Right forelimb (tissue), 1 donor: ENCODE results near the gene KAZALD1.

Experiments used
- DNase-seq: peaks from one replicate; pipeline ENCODE4 v3.0.0-alpha.2; 2018

The KAZALD1 gene

DNA sequence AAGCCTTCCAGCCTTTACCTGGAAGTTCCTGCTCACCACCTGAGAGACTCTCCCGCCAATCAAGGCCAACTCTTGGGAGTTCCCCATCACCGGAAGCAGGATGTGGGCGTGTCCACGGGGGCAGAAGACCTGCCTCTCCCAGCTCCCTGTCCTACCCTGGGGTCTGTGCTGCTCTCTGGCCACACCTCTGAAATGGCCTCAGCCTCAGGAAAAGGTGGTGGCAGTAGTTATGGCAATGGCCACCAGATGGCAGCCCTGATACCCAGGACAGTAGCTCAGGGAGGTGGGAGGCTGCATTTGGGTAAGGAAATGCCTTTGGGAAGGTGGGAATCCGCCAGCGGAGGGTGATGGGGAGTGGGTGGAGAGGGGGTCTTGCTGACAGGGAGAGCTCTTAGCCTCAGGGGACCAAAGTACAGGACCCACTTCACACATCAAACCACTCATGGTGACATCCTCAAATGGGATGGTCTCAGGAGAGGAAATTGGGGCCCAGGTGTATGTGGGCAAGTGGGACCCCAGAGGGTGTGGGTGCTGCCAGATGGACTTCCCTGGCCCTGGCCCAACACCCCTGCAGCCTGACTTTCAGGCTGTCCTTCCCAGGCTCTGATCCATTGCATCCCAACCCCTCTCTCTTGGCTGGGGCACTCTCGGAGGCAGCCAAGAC lies 33.9 kb downstream of the KAZALD1 start:
- DNase-seq: peak; percentile 70

GRCh38 chr10:101096378-101096777 lies 34.6 kb downstream of the KAZALD1 start:
- DNase-seq: no peak

DNA sequence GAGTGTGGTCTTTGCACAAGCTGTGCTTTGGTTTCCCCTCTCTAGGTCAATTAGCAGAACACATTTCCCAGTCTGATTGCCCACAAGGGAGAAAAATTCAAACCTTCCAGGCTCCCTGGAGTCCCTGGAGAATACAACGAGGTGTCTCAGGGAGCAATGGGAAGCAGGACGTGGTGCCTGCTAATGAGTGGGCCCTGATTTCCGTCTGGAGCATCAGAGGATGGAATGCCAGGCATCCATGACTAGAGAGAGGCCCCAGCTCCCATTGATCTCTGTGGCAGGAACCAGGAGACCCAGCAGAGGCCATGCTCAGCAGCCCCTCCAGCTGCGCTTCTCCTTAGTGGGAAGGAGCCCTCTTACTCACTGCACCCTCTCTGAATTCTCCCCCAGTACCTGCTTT lies 36.1 kb downstream of the KAZALD1 start:
- DNase-seq: no peak

GRCh38 chr10:101099901-101100300 lies 38.1 kb downstream of the KAZALD1 start:
- no peak for DNase-seq

DNA sequence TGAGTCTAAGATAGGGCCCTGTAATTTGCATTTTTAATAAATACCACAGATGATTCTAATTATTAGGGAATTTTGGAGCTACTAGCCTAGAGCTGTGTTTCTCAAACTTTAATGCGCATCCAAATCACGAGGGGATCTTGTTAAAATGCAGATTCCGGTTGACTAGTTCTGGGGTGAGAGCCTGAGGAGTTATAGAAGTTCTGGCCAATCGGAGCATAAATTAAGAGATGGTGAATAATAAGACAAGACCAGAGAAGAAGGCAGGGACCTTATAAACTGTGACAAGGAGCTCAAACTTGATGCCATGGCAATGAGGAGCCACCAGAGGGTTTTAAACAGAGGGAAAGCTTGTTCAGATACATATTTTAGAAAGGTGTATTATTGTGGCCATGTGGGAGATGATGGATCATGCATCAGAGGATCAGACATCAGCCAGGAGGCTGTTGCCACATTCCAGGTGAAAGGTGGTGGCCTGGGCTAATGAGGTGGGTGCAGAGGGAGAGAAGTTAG lies 39.6 kb downstream of the KAZALD1 start:
- no peak for DNase-seq

GRCh38 chr10:101103430-101103829 lies 41.6 kb downstream of the KAZALD1 start:
- no peak for DNase-seq

GRCh38 chr10:101106351-101106750 lies 44.6 kb downstream of the KAZALD1 start:
- no peak for DNase-seq

GRCh38 chr10:101107771-101108170 lies 46.0 kb downstream of the KAZALD1 start:
- DNase-seq: no peak

DNA sequence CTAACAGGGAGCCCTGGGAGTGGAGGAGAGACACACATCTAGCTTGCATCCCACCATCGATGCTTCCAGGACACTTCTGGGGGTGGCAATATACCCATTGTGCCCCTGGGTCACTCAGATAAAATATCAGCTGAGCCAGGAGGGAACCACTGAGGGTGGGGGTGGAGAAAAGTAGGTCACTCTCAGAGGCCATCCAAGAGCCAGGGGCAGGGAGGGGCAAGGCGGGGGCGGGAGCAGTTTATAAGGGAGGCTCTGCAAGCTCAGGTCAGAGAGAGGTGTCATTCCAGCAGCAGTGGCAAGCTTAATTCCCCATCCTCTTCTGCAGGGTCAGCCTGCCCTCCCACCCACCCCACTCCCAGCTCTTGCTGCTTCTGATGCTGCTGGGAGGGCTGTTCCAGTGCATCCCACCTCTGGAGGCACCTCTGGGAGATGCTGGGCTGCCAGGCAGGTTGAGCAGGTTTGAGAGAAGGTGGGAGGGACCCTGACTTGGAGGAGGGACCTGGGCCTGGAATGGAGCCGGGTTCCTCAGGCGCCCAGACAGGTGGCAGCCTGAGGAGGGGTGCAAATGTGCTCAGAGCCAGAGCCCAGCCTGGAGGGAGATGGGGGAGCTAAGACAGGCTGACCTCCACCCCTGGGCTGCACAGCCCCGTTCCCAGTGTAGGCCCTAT lies 49.2 kb downstream of the KAZALD1 start:
- DNase-seq: no peak

DNA sequence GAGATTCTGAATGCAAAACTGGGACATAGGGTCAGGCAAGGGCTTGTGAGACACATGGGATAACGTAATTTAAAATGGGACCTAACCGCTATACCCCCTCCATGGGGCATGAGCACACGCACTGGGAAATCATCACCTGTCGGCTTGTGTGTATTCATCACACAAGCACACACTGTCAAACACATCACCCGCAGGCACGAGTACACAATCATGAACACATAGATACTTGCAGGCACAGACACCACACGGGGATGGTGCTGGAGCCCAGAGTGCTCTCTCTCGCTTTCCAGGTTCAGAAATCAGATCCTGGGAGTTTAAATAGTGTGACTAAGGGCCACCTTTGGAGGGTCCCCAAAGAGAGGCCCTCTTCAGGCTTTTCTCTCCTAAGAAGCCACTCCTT lies 49.8 kb downstream of the KAZALD1 start:
- DNase-seq: no peak

GRCh38 chr10:101112799-101113594 lies 51.2 kb downstream of the KAZALD1 start:
- DNase-seq: no peak

DNA sequence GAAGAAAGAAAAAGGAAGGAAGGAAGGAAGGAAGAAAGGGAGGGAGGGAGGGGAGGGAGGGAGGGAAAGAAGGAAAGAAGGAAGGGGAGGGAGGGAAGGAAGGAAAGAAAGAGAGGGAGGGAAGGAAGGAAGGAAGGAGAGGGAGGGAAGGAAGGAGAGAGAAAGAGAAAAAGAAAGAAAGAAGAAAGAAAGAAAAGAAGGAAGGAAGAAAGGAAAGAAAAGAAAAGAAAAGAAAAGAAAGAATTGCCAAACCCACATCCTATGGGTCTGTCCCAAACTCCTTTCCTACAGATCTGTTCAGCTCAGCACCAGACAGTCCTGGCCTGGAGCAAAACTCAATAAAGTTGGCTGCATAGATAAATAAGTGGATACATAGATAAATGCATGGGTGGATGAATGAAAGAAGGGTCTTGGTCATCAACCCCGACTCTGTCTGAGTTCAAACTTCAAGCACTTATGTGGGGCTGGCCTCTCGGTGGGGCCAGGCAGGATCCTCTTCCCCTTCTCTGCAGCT lies 52.2 kb downstream of the KAZALD1 start:
- DNase-seq: no peak

- no peak for DNase-seq
Observed at GRCh38 chr10:101114646-101115045, 52.9 kb downstream of the KAZALD1 start.
